OCI-M1 (cell line): ENCODE data around the gene PTRHD1.
A peak's percentile ranks its signal among the peaks of the same experiment; 100 is the strongest.
"Not testable (repeated sequence)": the region's sequence is repeated elsewhere in the genome, so short reads cannot be mapped to it uniquely, and the experiment has no call there.

ENCODE experiments used
- DNase-seq: peaks from one replicate; lab custom pipeline; 2025; lab: John Stamatoyannopoulos, UW

The PTRHD1 gene

DNA sequence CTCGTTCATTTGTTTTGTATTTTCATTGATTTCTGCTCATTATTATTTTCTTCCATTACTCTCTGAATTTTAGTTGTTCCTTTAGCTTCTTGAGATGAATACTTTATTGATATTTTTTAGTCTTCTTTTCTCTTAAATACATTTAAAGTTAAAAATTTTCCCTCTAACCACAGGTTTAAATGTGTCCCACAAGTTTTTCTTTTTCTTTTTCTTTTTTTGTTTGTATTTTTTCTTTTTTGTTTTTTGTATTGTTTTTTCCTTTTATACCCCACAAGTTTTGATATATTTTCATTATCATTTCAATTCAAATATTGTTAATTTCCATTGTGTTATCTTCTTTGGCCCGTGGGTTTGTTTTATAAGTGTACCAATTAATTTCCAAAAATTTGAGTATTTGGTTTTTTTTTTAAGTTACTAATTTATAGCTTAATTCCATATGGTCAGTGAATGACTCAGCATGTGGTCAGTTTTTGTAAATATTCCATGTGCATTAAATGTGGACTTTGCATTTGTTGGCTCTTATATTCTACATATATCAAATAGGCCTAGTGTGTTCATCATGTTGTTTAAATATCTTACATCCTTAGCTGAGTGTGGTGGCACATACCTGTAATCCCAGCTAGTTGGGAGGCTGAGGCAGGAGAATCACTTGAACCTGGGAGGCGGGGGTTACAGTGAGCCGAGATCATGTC is 16.3 kb upstream of the PTRHD1 start:
- DNase-seq, result no peak

DNA sequence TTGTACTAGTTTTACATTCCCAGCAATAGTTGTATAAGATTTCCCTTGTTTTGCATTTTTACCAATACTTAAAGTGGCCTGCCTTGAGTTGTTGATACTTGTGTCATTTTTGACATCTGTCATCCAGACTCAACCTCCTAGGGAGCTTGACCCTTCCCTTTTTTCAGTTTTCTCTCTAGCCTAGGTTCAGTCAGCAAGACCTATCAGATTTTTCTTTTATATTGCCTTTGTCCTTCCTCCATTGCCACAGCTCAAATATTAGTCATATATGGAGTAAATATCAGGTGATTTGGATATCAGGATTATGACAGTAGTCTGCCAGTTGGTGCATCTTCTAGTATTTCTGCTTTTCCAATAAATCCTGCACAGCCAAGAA is 13.5 kb upstream of the PTRHD1 start:
- peak; percentile 32 for DNase-seq

GRCh38 chr2:24805811-24806660 is 12.8 kb upstream of the PTRHD1 start:
- DNase-seq, result not testable (repeated sequence)

DNA sequence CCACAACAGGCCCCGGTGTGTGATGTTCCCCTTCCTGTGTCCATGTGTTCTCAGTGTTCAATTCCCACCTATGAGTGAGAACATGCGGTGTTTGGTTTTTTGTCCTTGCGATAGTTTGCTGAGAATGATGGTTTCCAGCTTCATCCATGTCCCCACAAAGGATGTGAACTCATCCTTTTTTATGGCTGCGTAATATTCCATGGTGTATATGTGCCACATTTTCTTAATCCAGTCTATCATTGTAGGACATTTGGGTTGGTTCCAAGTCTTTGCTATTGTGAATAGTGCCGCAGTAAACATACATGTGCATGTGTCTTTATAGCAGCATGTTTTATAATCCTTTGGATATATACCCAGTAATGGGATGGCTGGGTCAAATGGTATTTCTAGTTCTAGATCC is 7.3 kb upstream of the PTRHD1 start:
- not testable (repeated sequence) for DNase-seq

GRCh38 chr2:24797644-24798043 is 4.5 kb upstream of the PTRHD1 start:
- DNase-seq, result no peak

DNA sequence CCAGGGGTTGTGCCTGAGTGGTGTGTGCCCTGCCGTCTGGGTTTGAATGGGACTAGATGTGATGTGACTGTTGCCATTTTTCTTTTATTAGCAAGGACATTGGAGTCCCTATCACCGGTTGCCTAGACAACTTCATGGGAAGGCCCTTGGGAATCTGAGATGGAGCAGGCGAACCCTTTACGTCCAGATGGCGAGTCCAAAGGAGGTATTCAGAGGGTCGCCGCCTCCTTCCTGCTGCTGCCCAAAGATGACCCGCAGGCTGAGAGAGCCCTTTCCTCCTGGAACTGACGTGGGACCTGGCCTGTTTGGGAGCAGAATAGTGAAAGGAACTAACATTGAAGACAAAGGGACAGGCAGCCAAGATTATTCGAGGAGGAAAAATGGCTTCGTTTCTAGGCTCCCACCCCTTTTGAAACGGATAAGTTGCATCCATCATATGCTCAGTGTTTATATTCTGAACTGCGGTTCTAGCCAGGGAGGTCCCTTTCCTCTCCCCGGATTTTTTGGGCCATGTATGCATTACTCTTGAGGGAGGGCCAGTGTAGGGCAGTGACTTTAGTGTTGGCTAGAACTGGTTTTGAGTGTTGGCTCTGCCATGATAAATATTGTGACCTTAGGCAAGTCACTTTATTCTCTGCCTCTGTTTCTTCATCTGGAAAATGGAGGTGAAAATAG is 707 bp upstream of the PTRHD1 start:
- peak; percentile 63 for DNase-seq

DNA sequence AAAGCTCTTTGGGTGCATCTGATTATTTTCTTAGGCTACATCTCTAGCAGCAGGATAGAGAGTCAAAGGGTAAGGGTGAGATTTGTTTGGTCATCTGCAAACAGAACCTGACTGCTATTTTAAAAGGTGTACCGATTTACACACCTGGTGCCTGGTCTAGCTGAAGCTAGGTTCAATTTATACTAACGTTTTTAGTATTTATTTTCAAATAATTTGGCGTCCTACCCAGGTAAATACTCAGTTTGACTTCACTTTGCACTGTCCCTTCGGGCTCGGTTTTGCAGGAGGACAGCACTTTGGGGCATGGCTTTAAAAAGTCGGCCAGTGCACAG is 683 bp downstream of the PTRHD1 start:
- DNase-seq, result no peak

DNA sequence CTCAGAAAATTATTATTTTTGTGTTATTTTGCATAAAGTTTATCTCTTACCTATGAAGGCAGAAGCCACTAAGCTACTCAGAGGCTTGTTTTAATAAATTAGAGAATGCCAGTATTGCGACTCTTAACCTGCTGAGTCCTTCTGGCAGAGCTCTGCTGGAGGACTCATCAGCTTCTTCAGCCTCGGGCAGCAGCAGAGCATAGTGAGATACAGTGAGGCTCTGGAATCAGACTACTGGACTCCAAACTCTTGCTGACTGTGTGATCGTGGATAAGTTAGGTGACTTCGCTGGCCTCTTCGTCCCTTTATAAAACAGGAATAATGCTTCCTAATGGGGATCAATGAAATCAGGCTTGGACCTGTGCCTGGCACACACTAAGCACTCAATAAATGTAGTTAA is 1.7 kb downstream of the PTRHD1 start:
- peak; percentile 41 for DNase-seq

- DNase-seq, result no peak
Observed at GRCh38 chr2:24788816-24789215, 4.4 kb downstream of the PTRHD1 start.

GRCh38 chr2:24787532-24787931 is 5.7 kb downstream of the PTRHD1 start:
- DNase-seq, result no peak

DNA sequence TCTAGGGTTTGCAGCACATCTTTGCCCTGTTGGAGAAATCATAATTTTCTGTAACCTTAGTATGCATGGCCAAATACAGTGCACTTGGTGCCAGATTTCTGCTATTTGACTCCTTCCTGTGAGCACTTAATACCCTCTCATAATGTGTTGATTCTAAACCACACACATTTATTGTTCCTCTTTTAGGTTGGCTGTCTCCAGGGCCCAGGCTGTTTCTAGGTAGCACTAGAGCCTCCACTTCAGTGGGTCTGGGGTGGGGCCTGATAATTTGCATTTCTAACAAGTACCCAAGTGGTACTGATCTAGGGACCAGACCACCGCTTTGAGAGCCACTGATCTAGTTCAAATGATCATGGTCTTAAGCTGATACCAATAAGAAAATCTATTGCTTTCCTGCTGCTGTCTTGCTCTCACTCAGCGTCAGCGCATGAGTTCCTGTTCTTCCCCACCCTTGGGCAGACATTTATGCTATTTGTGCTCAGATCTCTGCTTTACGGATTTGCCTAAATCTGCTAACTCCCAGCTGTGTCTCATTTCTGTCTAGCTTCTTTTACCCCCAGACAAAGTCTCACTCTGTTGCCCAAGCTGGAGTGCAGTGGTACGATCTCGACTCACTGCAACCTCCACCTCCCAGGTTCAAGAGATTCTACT is 7.4 kb downstream of the PTRHD1 start:
- DNase-seq, result peak; percentile 42

DNA sequence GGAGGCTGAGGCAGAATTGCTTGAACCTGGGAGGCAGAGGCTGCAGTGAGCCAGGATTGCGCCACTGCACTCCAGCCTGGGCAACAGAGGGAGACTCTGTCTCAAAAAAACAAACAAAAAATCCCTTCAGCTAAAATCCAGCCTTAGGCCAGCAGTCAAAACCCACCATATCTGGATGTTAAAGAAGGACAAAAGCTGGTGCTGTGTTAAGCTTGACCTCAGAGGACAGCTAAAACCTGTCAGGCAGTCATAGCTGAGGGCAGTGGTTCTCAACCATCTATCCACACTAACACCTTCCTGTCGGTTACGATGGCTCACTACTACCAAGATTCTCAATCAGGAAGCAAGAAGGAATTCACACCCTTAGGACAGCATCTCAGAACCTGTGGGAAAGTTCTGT is 9.6 kb downstream of the PTRHD1 start:
- DNase-seq, result no peak

- no peak for DNase-seq
Observed at GRCh38 chr2:24779116-24779515, 14.1 kb downstream of the PTRHD1 start.

- DNase-seq, result no peak
Observed at GRCh38 chr2:24774373-24774772, 18.8 kb downstream of the PTRHD1 start.

- no peak for DNase-seq
Observed at GRCh38 chr2:24771764-24772586, 21.2 kb downstream of the PTRHD1 start.

DNA sequence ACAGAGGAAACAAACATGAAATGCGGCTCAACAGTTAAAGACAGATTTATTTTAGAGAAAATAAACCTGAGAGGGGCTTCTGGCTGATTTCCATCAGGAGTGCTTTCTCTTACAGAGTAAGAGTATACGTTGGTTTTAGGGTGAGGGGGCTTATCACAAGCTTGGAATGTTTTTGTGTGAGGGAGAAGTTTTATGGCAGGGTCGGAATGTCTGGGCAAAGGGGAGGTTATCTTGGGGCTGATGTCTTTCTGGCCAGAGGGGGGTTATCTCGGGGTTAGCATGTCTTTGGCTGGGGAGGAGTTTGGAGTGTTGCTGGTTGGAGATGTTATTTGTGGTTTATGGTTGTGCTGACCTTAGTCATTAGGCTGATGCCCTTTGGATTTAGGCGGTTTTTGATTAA is 22.1 kb downstream of the PTRHD1 start:
- no peak for DNase-seq

DNA sequence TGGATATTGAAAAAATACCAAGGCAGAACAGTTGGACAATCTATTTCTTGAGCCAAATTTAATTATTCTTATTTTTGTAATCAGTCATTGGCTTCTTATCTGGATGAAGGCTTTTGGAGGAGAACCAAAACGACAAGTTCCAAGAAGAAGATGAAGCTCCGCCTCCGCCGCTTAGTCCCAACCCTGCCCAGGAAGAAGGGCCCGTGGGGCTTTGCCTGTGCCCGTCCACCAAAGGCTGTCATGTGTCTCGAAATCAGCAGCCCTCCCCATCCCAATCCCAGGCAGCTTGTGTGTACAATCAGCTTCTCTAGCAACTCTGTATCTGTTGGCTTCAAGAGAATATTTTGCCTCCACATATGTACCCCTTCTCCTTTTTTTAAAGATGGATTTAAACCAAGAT is 24.6 kb downstream of the PTRHD1 start:
- no peak for DNase-seq

- no peak for DNase-seq
Observed at GRCh38 chr2:24768013-24768412, 25.2 kb downstream of the PTRHD1 start.

- no peak for DNase-seq
Observed at GRCh38 chr2:24766609-24767008, 26.6 kb downstream of the PTRHD1 start.

- DNase-seq, result no peak
Observed at GRCh38 chr2:24763843-24764242, 29.3 kb downstream of the PTRHD1 start.

- no peak for DNase-seq
Observed at GRCh38 chr2:24762518-24762917, 30.7 kb downstream of the PTRHD1 start.

GRCh38 chr2:24761866-24762265 is 31.3 kb downstream of the PTRHD1 start:
- no peak for DNase-seq
